ENCODE measurements around the gene FAM186B.
"Not testable (repeated sequence)": the region's sequence is repeated elsewhere in the genome, so short reads cannot be mapped to it uniquely, and the experiment has no call there.

The FAM186B gene

DNA sequence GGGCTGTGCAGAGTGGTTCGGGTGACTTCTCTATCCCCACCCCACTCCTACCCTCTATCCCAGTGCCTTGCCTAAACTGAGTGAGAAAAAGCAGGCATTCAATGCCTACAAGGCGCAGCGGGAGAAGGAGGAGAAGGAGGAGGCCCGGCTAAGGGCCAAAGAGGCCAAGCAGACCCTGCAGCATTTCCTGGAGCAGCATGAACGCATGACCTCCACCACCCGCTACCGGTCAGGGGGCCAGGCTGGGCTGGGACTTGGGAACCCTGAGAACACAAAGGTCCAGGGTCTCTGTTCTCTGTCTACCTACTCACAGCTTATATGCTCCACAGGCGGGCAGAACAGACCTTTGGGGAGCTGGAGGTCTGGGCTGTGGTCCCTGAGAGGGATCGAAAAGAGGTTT is 29.6 kb upstream of the FAM186B start:
- DNase-seq: no peak

GRCh38 chr12:49633703-49634345 is 28.4 kb upstream of the FAM186B start:
- DNase-seq: no peak

- no peak for DNase-seq
Measured at GRCh38 chr12:49632986-49633702, 27.7 kb upstream of the FAM186B start.

DNA sequence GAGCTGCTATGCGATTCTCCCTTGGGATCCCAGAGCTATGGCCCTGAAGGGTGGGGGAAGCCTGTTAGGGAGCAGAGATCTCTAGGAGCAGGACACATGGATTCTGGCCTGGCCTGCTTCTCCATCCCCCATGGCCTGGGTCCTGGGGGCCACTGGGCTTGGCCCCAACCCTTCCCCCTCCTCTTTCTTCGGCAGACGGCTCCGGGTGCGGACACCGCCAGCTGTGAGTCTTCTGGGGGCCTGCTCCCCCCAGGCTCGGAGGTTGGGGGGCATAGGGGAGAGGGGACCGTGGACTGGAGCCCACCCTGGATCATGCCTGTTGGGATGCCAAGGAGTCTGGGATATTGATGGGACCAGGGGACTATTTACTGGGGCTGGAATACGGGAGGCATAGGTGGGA is 27.0 kb upstream of the FAM186B start:
- DNase-seq: no peak

GRCh38 chr12:49631336-49631907 is 26.0 kb upstream of the FAM186B start:
- DNase-seq: no peak

DNA sequence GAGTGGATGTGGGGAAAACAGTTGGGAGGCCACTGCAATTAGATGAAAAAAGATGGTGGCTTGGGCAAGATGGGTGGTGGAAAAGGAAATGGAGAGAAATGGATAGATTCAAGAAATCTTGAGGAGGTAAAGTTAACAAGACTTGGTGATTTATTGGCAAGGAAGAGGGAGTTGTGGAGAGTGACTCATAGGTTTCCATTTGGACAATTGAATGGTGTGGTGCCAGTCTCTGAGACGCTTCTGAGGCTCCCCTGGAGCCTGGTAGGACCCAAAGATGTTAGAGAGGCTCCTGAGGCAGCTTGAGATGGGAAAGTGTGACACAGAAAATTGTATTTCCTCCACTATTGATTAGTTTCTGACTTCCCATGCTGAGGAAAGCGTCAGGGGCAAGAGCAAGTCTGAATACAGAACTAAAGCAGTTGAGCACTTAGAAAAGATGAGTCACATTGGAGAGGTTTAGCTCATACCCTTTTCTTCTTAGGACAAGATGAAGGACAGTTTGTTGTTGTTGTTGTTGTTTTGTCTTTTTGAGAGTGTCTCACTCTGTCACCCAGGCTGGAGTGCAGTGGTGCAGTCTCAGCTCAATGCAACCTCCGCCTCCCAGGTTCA is 22.4 kb upstream of the FAM186B start:
- DNase-seq: no peak

GRCh38 chr12:49626836-49627235 is 21.4 kb upstream of the FAM186B start:
- DNase-seq: no peak

DNA sequence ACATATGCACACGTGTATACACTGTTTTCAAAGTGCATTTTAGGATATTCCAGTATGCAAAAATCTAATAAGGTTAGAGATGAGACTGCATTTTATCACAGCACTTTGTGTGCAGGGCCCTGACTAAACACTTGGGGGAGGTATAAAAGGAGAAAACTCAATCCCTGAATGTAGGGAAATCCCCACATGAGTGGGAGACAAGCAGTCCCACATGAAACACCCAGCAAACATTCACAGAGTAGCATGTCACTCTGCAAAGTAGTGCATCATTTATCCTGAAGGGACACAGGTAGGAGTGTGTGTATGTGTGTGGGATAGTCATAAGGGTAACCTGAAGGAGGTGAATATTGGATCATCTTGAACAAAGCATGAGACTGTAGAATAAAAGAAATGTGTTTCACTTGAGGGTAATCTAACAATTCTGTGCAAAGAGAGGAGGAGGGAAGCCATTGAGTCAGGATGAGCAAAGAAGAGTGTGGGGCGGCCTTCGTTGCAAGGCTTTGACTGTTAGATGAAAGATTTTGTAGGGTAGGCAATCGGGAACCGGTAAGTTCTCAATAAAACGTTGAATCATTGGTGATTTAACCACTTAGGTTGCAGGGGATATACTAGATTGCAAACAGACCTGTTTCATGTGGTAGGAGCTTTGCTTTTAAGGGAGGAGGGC is 20.9 kb upstream of the FAM186B start:
- DNase-seq: peak; percentile 34

GRCh38 chr12:49624921-49625577 is 19.6 kb upstream of the FAM186B start:
- DNase-seq: no peak

- DNase-seq: peak; percentile 90
Measured at GRCh38 chr12:49623142-49623904, 17.9 kb upstream of the FAM186B start, which contains the start of gene PRPF40B. Gene PRPF40B, plus strand, starts transcription at chr12:49623561. Its CDS starts 30 bp downstream, at chr12:49623591.

DNA sequence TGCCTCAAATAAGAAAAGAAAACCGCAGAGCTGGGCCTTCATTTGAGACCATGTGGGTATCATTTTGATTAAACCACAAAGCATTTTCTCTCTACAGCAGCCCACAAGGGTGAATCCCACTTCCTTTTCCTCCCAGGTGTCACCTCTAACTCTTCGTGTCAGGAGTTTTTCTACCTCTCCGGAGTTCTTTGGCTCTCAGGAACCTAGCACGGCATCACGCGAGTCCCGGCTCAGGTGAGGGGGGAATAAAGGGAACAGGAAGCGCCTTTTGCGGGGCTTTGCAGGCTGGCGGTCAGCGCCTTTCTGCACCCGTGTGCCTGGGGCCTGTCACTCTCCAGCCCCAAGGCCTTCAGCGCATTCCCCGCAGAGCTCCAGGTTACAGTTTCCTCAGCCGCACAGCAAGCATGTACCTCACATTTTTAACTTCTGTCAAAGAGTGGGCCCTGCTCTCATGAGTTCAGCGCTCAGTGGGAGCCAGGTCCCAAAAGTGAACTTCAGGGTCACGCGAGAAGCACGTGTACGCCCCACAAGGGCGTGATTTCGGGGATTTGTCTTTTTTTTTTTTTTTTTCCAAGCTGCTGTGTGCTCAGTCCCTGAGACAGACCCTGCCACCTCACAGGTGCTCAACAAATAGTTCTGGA is 17.2 kb upstream of the FAM186B start:
- DNase-seq: peak; percentile 76

DNA sequence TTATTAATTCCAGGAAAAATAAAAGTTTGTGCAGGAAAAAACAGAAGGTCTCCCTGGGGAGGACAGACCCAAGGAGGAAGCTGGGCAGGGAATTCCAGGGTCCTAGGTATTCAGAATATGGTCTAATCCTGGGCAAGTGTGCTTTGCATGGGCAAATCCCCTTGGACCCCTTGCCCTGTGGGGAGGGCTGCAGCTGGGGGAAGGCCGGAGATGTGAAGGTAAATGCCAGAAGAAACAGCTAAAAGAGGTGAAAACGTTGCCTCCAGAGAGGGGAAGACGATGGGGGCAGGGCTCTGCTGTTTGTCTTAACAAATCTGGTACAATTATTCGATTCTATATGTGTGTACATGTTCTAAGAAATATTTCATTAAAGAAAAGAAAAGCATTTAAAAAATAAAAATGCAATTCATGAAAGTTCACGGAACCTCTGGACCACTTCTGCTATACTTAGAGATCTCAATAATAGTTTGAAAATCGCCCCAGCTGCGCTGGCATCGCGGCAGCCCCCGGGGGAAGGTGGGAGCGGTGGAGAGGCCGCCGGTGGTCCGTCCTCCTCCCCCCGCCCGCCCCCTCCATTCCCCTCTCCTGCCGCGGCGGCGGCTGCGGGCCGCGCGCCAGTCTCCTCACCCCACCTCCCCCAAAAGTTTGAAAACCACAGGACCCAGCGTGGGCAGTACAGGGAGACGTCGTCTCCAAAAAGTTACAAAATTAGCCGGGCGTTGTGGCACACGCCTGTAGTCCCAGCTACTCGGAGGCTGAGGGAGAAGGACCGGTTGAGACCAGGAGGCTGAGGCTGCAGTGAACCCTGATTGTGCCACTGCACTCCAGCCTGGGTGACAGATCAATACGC is 16.4 kb upstream of the FAM186B start:
- no peak for DNase-seq

DNA sequence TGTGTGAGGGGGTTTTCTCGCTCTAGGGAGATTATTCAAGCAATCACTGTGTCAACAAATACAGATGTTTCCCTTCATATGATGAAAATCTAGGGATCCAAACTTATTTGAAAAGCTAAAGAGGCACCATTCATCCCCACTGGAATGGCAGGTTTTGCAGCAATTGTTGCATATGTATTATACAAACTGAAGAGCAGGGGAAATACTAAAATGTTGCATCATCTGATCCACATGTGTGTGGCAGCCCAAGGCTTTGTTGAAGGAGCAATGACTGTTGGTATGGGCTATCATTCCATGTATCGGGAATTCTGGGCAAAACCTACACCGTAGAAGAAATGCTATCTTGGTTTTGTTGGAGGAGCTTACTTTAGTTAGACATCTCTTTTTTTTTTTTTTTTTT is 13.8 kb upstream of the FAM186B start:
- no peak for DNase-seq

- no peak for DNase-seq
Measured at GRCh38 chr12:49618576-49618975, 13.1 kb upstream of the FAM186B start.

GRCh38 chr12:49616533-49617219 is 11.2 kb upstream of the FAM186B start:
- no peak for DNase-seq

GRCh38 chr12:49615725-49616124 is 10.3 kb upstream of the FAM186B start:
- no peak for DNase-seq

DNA sequence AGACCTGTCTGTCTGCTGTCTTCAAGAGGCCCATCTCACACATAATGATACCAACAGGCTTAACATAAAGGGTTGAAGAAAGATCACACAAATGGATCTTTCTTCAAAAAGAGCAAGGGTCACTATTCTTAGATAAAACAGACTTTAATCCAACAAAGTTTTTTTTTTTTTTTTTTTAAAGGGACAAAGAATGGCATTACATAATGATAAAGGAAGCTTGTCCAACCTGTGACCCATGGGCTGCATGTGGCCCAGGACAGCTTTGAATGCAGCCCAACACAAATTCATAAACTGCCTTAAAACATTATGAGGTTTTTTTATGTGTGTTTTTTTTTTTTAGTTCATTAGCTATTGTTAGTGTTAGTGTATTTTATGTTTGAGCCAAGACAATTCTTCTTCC is 6.8 kb upstream of the FAM186B start:
- no peak for DNase-seq

DNA sequence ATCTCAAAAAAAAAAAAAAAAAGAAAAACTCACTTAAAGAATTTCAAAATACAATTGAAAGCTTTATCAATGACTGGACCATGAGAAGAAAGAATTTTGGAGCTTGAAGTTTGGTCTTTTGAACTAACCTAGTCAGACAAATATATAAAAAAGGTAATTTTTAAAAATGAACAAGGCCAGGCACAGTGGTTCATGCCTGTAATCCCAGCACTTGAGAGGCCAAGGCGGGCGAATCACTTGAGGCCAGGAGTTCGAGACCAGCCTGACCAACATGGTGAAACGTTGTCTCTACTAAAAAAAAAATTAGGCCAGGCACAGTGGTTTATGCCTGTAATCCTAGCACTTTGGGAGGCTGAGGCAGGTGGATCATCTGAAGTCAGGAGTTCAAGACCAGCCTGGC is 5.3 kb upstream of the FAM186B start:
- DNase-seq: not testable (repeated sequence)

GRCh38 chr12:49609875-49610154 is 4.4 kb upstream of the FAM186B start:
- DNase-seq: no peak

Measured in CD4-positive, alpha-beta T cell treated with Interleukin-21 for 1 hour (primary cell).